ENCODE measurements around the gene SFMBT2.

The SFMBT2 gene

GRCh38 chr10:7410301-7410861 lies 453 bp downstream of the SFMBT2 start:
- Histone ChIP-seq H3K4me3 (ENCODE audit: low read depth, low read length) (peak overlapping the region; percentile 83), H3K36me3 (ENCODE audit: control insufficient read depth, insufficient read depth, low read length) (no peaks in the 10 kb centered on the region)

GRCh38 chr10:7409732-7410168 lies 1.1 kb downstream of the SFMBT2 start:
- Histone ChIP-seq H3K4me1 (ENCODE audit: control insufficient read depth, insufficient read depth, low read length) (peaks cover 26% of the 10 kb centered on the region), H3K9me3 (ENCODE audit: control insufficient read depth, insufficient read depth, low read length) (no peaks in the 10 kb centered on the region), H3K27ac (ENCODE audit: low read depth, low read length) (no peak overlapping the region), H3K27me3 (ENCODE audit: control insufficient read depth, insufficient read depth, low read length) (peaks cover 87% of the 10 kb centered on the region), H3K9ac (ENCODE audit: low read depth, low read length) (no peak overlapping the region), H3K4me3 (ENCODE audit: low read depth, low read length) (peak overlapping the region; percentile 83), H3K36me3 (ENCODE audit: control insufficient read depth, insufficient read depth, low read length) (no peaks in the 10 kb centered on the region)

More at GRCh38 chr10:7410301-7410861, 453 bp downstream of the SFMBT2 start:
- Histone ChIP-seq H3K9me3 (ENCODE audit: control insufficient read depth, insufficient read depth, low read length) (no peaks in the 10 kb centered on the region), H3K27me3 (ENCODE audit: control insufficient read depth, insufficient read depth, low read length) (peaks cover 89% of the 10 kb centered on the region), H3K9ac (ENCODE audit: low read depth, low read length) (no peak overlapping the region), H3K4me1 (ENCODE audit: control insufficient read depth, insufficient read depth, low read length) (peaks cover 23% of the 10 kb centered on the region), H3K27ac (ENCODE audit: low read depth, low read length) (peak overlapping the region; percentile 73)

DNA sequence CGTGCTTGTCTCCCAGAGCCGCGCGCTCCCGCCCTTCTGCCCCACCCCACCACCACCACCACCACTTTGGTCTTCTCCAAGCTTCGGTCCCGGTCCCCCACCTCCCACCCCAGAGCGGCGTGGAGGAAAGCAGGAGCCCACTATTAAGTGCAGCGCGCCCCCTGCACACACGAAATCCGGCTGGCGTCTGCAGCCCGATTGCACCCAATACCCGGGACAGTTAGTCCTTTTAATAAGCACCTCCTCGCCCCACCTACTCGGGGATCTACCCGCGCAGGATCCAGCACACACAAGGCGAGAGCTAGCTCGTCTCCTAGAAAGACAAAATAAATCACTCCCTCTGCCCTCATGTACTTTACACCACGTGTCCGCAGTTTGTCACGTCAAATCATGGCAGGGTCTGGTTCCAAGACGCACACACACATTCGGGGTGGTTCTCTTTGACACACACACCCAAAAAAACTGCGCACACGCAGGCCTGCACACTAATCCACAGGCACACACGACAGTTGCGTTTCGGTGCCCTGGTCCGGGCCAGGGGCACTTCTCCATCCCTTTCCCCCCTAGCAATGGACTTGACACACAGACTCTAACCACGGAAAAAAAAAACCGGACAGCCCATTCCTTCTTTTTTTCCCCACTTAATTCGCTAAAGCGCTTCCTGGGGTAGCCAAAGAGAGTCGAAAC lies 1.6 kb downstream of the SFMBT2 start:
- no peaks in the 10 kb centered on the region for H3K9me3 ChIP-seq (ENCODE audit: control insufficient read depth, insufficient read depth, low read length)
- peaks cover 81% of the 10 kb centered on the region for H3K27me3 ChIP-seq (ENCODE audit: control insufficient read depth, insufficient read depth, low read length)
- peak overlapping the region; percentile 83 for H3K4me3 ChIP-seq (ENCODE audit: low read depth, low read length)
- peaks cover 26% of the 10 kb centered on the region for H3K4me1 ChIP-seq (ENCODE audit: control insufficient read depth, insufficient read depth, low read length)
- H3K9ac ChIP-seq (ENCODE audit: low read depth, low read length) = no peak overlapping the region
- H3K36me3 ChIP-seq (ENCODE audit: control insufficient read depth, insufficient read depth, low read length) = no peaks in the 10 kb centered on the region
- no peak overlapping the region for H3K27ac ChIP-seq (ENCODE audit: low read depth, low read length)

DNA sequence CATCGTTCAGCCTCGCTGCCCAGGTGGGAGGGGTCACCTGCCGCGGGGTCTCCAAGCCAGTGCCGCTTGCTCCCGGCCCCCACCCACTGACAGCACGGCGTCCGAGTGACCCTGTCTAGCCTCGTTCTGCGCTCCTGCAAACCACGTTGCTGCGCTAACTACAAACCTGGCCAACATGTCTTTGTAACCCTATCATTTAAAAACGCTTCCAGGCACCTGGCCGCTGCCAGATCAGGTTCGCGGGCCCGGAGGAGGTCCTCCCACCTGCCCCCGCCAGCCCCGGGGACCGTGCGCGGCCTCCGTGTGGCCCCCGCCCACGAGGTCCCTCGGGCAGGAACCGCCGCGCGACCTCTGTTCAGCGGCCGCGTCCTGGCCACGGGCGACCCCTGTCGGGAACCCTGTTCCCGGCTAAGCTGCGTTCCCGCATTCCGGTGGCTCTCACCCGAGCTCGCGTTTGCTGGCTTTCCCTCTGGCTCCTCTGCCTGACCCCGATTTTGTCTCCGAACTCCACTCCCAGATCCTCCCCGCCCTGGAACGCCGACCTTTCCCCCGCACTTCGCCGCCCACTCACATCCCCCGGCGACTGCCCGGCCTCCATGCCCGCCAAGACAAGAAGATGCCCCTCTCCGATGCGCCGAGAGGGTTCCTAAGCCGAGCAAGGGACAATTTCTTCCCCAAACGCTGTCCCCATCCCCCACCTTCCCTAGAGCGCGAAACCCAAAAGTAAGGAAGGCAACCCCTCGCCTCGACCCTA lies 2.4 kb downstream of the SFMBT2 start:
- Histone ChIP-seq H3K27ac (ENCODE audit: low read depth, low read length) (no peak overlapping the region), H3K36me3 (ENCODE audit: control insufficient read depth, insufficient read depth, low read length) (no peaks in the 10 kb centered on the region), H3K4me3 (ENCODE audit: low read depth, low read length) (peak overlapping the region; percentile 83), H3K9me3 (ENCODE audit: control insufficient read depth, insufficient read depth, low read length) (no peaks in the 10 kb centered on the region), H3K9ac (ENCODE audit: low read depth, low read length) (no peak overlapping the region), H3K27me3 (ENCODE audit: control insufficient read depth, insufficient read depth, low read length) (peaks cover 74% of the 10 kb centered on the region), H3K4me1 (ENCODE audit: control insufficient read depth, insufficient read depth, low read length) (peaks cover 23% of the 10 kb centered on the region)

DNA sequence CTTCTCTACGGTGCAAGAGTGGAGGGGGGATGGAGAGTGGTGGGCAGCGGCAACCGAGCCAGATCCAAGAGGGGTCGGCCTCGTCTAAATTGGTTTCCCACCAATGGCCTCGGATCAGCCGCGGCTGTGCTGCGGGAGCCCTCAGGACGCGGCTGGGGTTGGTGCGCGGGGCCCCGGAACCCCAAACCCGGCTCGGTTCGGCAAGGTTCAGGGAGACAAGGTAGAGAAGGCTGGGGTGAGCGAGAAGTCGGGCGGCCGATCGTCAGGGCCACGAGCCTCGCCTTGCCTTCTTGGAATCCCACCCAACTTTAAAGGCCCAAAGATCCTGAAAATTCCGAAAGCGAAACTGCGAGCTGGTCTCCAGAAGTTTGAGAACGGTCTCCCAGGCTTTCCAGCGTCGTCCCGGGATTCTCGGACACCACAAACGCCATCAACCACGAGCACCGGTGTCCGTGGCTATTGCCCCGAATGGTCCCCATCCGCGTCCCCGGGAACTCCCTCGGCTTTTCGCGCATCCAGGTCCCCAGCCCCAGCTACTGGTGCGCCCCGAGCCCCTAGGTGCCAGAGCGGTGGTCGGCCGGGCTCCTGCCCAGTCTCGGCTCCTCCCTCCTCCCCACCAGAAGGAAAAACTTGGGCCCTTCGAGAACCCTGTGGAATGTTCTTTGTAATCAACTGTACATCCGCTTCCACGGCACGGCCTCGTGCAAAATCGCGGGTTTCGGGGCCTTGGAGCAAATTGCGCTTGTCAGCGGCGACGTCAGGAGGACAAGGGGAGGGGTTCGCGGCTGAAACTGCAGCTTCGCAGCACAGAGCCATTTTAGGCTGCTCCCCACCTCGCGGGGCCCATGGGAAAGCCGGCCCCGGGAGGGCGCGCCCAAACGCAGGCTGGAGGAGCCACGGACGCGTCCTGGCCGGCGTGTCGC lies 3.2 kb downstream of the SFMBT2 start:
- Histone ChIP-seq H3K4me3 (ENCODE audit: low read depth, low read length) (peak overlapping the region; percentile 83), H3K9ac (ENCODE audit: low read depth, low read length) (peak overlapping the region; percentile 8; the same call in 1 of the 2 replicates), H3K36me3 (ENCODE audit: control insufficient read depth, insufficient read depth, low read length) (no peaks in the 10 kb centered on the region), H3K27me3 (ENCODE audit: control insufficient read depth, insufficient read depth, low read length) (peaks cover 66% of the 10 kb centered on the region), H3K9me3 (ENCODE audit: control insufficient read depth, insufficient read depth, low read length) (no peaks in the 10 kb centered on the region), H3K4me1 (ENCODE audit: control insufficient read depth, insufficient read depth, low read length) (peaks cover 20% of the 10 kb centered on the region; the same call in 1 of the 2 replicates), H3K27ac (ENCODE audit: low read depth, low read length) (no peak overlapping the region)

DNA sequence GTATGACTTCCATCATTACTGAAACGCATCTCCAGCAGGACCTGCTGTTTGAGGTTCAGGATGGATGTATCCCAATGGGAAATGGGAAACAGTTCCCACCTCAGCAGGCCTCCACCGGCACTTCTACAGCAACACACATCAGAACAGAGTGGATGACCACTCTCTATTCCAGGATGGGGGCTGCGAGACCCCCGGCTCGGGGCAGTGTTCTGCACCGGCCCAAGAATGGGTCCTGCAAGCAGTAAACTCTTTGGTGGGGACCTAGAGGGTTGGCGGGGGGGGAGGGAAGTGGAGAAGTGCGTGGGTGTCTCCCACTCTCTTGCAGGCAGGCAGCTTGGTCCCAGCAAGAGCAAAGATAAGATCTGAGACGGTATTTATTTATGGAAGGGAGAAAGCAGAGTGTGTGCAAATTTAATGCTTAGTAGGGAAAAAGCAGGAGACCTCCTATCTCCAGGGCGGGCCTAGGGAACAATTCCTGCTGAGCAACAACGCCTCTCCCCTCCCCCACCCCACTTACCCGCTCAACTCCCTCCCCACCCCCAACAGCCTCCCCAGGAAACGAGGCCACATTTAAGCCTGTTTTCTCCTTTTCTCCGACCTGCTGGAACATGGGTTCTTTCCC lies 4.0 kb downstream of the SFMBT2 start:
- Histone ChIP-seq H3K4me3 (ENCODE audit: low read depth, low read length) (peak overlapping the region; percentile 83), H3K27ac (ENCODE audit: low read depth, low read length) (no peak overlapping the region), H3K4me1 (ENCODE audit: control insufficient read depth, insufficient read depth, low read length) (peaks cover 20% of the 10 kb centered on the region; the same call in 1 of the 2 replicates), H3K9me3 (ENCODE audit: control insufficient read depth, insufficient read depth, low read length) (no peaks in the 10 kb centered on the region), H3K27me3 (ENCODE audit: control insufficient read depth, insufficient read depth, low read length) (peaks cover 58% of the 10 kb centered on the region), H3K36me3 (ENCODE audit: control insufficient read depth, insufficient read depth, low read length) (no peaks in the 10 kb centered on the region), H3K9ac (ENCODE audit: low read depth, low read length) (peak overlapping the region; percentile 8; the same call in 1 of the 2 replicates)

GRCh38 chr10:7405637-7406036 lies 5.2 kb downstream of the SFMBT2 start:
- H3K9ac ChIP-seq (ENCODE audit: low read depth, low read length) = no peak overlapping the region
- H3K27me3 ChIP-seq (ENCODE audit: control insufficient read depth, insufficient read depth, low read length) = peaks cover 49% of the 10 kb centered on the region
- no peaks in the 10 kb centered on the region for H3K36me3 ChIP-seq (ENCODE audit: control insufficient read depth, insufficient read depth, low read length)
- no peak overlapping the region for H3K4me3 ChIP-seq (ENCODE audit: low read depth, low read length)
- H3K27ac ChIP-seq (ENCODE audit: low read depth, low read length) = no peak overlapping the region
- peaks cover 20% of the 10 kb centered on the region; the same call in 1 of the 2 replicates for H3K4me1 ChIP-seq (ENCODE audit: control insufficient read depth, insufficient read depth, low read length)
- H3K9me3 ChIP-seq (ENCODE audit: control insufficient read depth, insufficient read depth, low read length) = no peaks in the 10 kb centered on the region

DNA sequence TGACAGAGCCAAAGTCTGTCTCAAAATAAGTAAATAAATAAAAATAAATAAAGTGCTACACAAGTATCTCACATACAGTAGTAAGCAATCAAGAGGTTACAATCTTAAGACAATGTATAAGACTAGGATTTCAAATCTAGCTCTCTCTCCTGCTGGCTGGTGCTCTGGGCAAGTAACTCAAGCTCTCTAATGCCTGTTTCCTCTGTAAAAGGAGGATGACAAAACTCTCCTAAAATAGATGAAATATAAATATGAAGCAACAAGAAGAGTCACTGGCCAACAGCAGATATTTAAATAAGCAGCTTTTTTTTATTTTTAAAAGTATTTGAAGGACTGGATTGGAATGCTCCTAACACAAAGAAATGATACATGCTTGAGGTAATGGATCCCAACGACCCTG lies 7.2 kb downstream of the SFMBT2 start:
- peaks cover 32% of the 10 kb centered on the region for H3K27me3 ChIP-seq (ENCODE audit: control insufficient read depth, insufficient read depth, low read length)
- H3K4me3 ChIP-seq (ENCODE audit: low read depth, low read length) = no peak overlapping the region
- no peaks in the 10 kb centered on the region for H3K9me3 ChIP-seq (ENCODE audit: control insufficient read depth, insufficient read depth, low read length)
- no peak overlapping the region for H3K9ac ChIP-seq (ENCODE audit: low read depth, low read length)
- H3K36me3 ChIP-seq (ENCODE audit: control insufficient read depth, insufficient read depth, low read length) = no peaks in the 10 kb centered on the region
- H3K4me1 ChIP-seq (ENCODE audit: control insufficient read depth, insufficient read depth, low read length) = 0 out of 2 replicates have a peak, but pooled peaks cover 13% of the 10 kb centered on the region
- no peak overlapping the region for H3K27ac ChIP-seq (ENCODE audit: low read depth, low read length)

DNA sequence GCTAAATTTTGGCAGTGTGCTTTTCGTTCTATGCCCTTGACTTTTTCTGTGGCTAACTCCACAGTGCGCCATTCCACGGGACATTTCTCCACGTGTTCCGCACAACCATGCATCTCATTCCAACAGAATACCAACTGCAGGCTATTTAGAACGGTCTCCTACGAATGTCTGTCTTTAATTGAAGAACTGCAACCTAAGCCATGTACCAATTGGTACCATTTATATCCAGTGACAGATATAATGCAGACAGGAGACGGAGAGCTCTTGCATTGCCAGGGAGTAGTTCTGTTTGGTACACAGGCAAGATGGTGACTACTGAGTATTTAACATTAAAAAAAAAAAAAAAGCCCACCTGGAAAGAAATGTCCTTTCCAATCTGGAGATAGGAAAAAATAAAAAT lies 9.1 kb downstream of the SFMBT2 start:
- peaks cover 14% of the 10 kb centered on the region for H3K27me3 ChIP-seq (ENCODE audit: control insufficient read depth, insufficient read depth, low read length)
- H3K9me3 ChIP-seq (ENCODE audit: control insufficient read depth, insufficient read depth, low read length) = no peaks in the 10 kb centered on the region
- no peak overlapping the region for H3K4me3 ChIP-seq (ENCODE audit: low read depth, low read length)
- no peak overlapping the region for H3K9ac ChIP-seq (ENCODE audit: low read depth, low read length)
- H3K27ac ChIP-seq (ENCODE audit: low read depth, low read length) = no peak overlapping the region
- no peaks in the 10 kb centered on the region for H3K36me3 ChIP-seq (ENCODE audit: control insufficient read depth, insufficient read depth, low read length)
- H3K4me1 ChIP-seq (ENCODE audit: control insufficient read depth, insufficient read depth, low read length) = 0 out of 2 replicates have a peak, but pooled peaks cover 12% of the 10 kb centered on the region

DNA sequence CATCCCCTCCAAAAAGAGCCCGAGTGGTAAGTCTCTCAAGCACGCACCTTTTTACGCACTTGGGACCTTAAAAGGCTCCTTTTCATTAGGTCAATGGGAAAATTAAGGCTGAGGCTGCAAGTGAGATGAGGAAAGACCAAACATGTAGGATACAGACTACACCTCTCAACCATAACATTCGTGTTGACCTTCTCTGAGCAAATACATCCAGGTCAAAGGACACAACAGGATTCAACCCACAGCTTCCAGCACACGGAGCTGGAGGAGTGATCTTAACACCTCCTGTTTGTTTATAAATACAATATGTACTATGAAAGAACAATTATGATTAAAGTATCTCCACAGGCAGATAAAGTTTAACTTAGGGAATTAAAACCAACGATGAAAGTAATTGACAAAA lies 9.7 kb downstream of the SFMBT2 start:
- Histone ChIP-seq H3K27ac (ENCODE audit: low read depth, low read length) (no peak overlapping the region), H3K27me3 (ENCODE audit: control insufficient read depth, insufficient read depth, low read length) (peaks cover 7% of the 10 kb centered on the region), H3K9ac (ENCODE audit: low read depth, low read length) (no peak overlapping the region), H3K4me3 (ENCODE audit: low read depth, low read length) (no peak overlapping the region), H3K36me3 (ENCODE audit: control insufficient read depth, insufficient read depth, low read length) (no peaks in the 10 kb centered on the region), H3K9me3 (ENCODE audit: control insufficient read depth, insufficient read depth, low read length) (no peaks in the 10 kb centered on the region), H3K4me1 (ENCODE audit: control insufficient read depth, insufficient read depth, low read length) (0 out of 2 replicates have a peak, but pooled peaks cover 5% of the 10 kb centered on the region)
